GM12891 (cell line): ENCODE measurements around the gene TAF6L.
"Not testable (repeated sequence)": the region's sequence is repeated elsewhere in the genome, so short reads cannot be mapped to it uniquely, and the experiment has no call there.

ENCODE experiments used
- POLR2A ChIP-seq: IDR thresholded peaks from 2 replicates; pipeline ENCODE4 v1.6.1; 2011; ENCODE audit warnings: low read depth, low read length, control low read depth
- POLR2AphosphoS5 ChIP-seq: IDR thresholded peaks from 2 replicates; pipeline ENCODE4 v1.6.1; 2011; ENCODE audit warnings: low read depth, low read length, control low read depth

GRCh38 chr11:62749931-62750330, 21.3 kb upstream of the TAF6L start:
- TF ChIP-seq POLR2A, POLR2AphosphoS5: not testable (repeated sequence)
